ENCODE data around the gene TVP23B.
A peak's percentile ranks its signal among the peaks of the same experiment; 100 is the strongest.
"Not testable (repeated sequence)": the region's sequence is repeated elsewhere in the genome, so short reads cannot be mapped to it uniquely, and the experiment has no call there.

TVP23B gene

GRCh38 chr17:18791402-18791801, 10.4 kb downstream of the TVP23B start:
- DNase-seq (ENCODE audit: low read depth, low spot score) = not testable (repeated sequence)

GRCh38 chr17:18794841-18795240, 13.9 kb downstream of the TVP23B start:
- DNase-seq (ENCODE audit: low read depth, low spot score) = not testable (repeated sequence)

DNA sequence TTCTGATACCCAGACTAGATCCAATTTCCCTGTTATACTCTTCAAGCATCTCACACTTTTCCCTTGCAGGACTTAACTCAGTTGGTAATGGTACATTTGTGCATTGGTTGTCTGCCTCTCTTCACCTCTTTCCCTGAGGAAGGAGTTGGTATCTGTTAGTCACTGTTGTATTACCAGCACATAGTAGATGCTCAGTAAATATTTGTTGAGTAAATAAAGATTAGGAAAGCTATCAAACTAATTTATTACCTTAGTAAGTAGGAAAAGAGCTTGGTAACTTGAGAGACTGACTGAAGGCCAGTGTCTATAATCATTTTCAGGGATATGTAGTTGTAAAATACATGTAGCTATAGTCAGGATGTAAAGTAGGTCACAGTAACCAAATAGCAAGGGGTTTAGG, 15.9 kb downstream of the TVP23B start:
- not testable (repeated sequence) for DNase-seq (ENCODE audit: low read depth, low spot score)

DNA sequence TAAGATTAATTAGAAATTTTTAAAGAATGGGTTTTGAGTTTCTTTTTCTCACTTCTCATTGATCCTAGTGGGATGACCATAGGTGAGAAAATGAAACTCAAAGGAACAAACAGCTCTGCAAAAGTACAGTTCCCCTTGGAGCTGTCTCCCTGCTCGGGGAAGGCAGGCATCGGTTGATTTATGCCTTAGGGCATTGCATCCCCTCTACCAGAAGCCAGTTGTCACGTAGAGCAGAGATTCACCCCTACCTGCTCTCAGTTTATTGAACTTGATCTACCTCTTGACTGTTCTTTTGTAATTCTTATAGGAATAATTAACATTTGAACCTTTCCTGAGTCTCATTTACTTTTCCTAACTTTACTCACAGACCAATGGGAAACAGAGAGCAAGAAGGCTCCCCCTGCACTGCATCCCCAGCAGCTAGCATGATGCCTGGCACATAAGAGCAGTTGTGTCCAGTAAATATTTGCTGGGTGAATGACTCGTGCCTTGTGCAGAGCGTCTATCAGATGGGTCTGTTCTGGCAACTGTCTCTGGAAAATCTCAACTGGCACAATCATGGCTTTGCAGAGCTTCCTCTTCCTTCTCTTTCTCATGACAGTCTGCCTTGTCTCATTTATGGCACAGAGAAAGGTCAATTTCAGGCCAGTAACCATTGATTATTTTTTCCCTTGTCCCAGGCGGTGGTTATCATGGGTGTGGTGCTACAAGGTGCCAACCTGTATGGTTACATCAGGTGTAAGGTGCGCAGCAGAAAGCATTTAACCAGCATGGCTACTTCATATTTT, 22.7 kb downstream of the TVP23B start:
- not testable (repeated sequence) for DNase-seq (ENCODE audit: low read depth, low spot score)

DNA sequence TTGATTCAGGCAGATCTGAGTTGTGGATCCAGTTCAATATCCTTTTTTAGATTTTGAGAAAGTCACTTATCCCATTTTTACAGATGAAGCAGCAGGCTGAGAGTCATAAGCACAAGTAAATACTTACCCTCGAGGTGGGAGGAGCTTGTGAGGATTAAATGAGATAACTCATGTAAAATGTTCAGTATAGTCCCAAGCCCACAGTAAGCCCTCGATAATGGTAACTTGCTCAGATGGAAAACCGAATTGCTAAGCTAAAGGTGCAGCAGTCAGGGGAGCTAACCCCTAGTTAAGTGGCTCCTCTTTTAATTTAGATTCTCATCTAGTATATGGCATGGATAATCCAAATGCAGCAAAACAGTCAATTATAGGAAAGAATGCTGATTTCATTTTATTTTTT, 34.9 kb downstream of the TVP23B start:
- not testable (repeated sequence) for DNase-seq (ENCODE audit: low read depth, low spot score)

DNA sequence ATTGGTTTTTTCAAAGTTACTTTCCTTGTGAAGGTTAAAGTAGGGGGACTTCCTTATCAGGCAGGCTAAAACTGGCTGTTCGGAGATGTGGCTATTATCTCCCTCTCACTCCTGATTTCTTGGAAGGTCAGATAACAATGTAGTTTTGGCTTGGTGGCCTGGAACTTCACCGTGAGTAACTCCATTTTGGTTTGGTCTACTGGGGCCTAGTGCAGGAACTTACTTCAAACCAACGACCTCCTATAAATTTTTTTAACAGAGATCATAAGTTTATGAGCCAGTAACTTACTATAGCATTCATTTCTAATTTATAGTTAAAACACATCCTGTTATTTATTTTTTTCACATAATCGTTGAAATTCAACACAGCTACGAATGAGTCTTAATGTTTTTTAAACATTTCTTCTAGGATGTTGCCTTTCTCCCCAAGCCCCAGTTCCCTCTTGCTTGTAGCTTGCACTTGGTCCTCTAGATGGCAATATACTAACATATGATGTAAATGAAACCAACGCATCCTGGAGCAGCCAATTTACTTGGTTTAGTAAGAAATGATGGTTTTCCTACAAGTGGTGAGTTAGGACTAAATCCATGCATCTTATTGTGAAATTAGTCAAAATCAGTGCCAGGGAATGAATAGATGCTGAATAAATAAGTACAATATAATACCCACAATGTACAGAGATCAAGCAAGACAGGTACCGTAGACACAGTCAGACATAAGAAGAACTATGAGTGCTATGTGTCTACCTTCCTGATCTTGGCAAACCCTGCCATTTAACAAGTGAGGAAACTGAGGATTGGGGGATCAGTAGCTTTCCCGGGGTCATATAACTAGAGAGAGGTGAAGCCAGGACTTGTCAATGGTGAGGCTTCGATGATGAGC, 35.7 kb downstream of the TVP23B start:
- peak; percentile 37 for DNase-seq (ENCODE audit: low read depth, low spot score)

DNA sequence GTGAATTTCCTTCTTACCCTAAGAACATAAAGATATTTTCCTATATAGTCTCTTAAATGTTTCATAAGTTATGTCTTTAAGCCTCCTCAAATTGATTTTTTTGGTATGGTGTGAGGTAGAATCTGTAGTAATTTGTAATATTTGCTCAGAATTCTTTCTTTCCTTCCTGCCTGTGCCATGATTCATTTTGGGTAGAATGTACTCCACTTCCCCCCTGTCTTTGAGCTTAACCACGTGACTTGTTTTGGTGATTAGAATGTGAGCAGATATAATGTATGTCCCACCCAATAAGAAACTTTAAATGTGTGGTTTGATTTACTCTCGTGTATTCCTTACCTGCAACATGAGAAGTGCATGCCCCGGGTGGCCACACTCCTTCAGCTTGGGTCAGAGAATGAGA, 40.4 kb downstream of the TVP23B start:
- DNase-seq (ENCODE audit: low read depth, low spot score) = not testable (repeated sequence)

DNA sequence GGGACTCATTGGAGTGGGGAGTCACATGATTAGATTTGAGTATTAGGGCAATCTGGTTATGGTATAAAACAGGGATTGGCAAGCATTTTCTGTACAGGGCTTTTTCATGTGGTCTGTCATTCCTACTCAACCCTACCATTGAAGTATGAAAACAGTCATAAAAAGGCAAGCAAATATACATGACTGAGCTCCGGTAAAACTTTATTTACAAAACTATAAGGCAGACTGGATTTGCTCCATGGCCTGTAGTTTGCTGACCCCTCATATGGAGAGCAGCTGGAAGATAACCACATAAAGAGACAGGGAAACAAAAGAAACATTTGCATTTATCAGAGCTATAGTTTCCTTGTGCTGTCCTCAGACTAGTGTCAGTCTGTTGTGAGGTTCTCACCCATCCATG, 46.6 kb downstream of the TVP23B start:
- not testable (repeated sequence) for DNase-seq (ENCODE audit: low read depth, low spot score)

GRCh38 chr17:18848501-18848900, 67.5 kb downstream of the TVP23B start:
- no peak for DNase-seq (ENCODE audit: low read depth, low spot score)

DNA sequence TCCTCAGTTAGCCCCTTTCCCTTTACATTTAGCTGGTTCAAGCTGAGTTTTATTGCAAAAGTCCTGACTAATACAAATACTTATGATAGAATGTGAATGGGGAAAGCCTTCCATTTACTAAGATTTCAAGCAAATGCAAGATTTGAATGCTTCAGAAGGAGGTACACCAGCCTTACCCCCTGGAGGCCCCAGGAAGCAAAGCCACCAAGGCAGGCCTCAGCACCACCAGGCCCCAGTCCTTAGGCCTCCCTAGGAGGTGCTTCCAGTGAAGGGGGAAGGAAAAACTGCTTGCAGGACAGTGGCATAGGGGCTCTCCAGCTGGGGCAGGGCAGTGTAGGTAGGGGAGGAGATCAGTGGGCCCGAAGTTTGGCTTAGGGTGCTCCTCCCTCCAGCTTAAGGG, 69.7 kb downstream of the TVP23B start:
- DNase-seq (ENCODE audit: low read depth, low spot score) = no peak

DNA sequence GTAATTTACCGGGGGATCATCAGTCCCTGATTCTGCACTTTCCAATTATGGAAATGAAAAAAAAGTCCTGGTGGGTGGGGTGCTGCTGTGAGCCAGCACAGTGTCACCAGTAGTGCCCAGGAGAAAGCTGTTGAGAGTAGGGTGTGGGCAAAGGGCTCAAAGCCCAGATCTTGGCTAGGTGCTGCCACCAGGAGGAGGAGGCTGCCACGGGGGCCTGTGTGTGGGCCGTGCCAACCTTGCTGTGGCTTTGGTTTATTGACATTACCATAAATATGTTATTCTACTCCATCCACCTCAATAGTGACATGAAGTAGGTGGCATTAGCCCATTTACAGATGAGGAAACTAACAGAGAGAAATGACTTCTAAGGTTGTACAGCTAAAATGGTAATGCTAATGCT, 70.2 kb downstream of the TVP23B start:
- no peak for DNase-seq (ENCODE audit: low read depth, low spot score)

GRCh38 chr17:18854956-18855355, 74.0 kb downstream of the TVP23B start:
- no peak for DNase-seq (ENCODE audit: low read depth, low spot score)

GRCh38 chr17:18855831-18856569, 75.0 kb downstream of the TVP23B start:
- DNase-seq (ENCODE audit: low read depth, low spot score) = peak; percentile 80

Measured in smooth muscle cell of the brain vasculature (primary cell).